HG03469 (cell line): ENCODE results near the gene HARS2.
"Not testable (repeated sequence)": the region's sequence is repeated elsewhere in the genome, so short reads cannot be mapped to it uniquely, and the experiment has no call there.

Source experiments
- ATAC-seq: cut with Tn5 transposase; IDR thresholded peaks from one replicate; pipeline ENCODE4 v1.9.1; 2021; ENCODE audit warnings: mild to moderate bottlenecking, moderate library complexity, moderate number of reproducible peaks; ENCODE audit not compliant: unreplicated experiment

Gene HARS2, protein sequence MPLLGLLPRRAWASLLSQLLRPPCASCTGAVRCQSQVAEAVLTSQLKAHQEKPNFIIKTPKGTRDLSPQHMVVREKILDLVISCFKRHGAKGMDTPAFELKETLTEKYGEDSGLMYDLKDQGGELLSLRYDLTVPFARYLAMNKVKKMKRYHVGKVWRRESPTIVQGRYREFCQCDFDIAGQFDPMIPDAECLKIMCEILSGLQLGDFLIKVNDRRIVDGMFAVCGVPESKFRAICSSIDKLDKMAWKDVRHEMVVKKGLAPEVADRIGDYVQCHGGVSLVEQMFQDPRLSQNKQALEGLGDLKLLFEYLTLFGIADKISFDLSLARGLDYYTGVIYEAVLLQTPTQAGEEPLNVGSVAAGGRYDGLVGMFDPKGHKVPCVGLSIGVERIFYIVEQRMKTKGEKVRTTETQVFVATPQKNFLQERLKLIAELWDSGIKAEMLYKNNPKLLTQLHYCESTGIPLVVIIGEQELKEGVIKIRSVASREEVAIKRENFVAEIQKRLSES

DNA sequence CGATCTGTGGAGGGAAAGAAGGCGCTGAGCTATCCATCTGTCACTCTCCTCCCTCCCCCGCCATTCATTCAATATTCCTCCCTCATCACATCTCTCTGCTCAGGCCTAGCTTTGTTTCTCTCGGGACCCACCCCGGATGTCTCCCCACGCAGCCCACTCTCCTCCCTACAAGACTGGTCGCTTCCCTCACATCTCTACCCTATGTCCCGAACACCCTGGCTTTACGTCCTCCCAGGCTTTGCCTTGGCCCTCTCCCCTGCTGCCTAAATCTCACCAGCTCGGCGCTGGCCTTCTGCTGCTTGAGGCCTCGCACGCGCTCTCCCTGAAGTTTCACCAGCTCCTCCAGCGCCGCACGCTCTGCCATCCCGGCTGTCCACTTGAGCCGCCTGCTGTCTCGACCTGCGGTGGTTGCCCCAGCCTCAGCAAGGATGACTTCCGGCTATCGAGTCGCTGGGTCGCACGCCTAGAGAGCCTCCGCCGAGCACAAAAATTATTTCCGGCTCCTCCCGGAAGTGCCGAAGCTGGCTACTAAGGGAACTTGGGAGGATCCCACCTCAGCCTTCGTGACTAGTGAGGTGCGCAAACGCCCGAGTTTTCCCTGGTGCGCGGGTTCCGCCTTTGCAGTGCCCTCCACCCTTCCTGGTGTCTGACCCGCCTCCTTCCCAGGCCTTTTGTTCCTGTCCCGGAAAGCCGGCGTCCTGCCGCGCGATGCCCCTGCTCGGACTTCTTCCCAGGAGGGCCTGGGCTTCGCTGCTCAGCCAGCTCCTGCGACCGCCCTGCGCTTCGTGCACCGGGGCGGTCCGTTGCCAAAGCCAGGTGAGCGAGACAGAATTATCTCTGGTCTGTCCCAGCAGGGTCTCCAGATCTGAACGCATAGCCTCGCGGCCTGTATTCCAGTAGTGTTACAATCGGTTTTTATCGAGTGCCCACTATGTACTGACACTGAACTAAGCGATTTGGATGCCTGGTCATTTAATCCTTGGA is at the start of gene HARS2, which contains the start of gene HARS1:
Gene HARS2, plus strand, starts transcription at position 515 of the 984 bp plus-strand sequence. Its CDS starts 194 bp downstream, at position 709.
Gene HARS1, minus strand, starts transcription at position 430 of the 984 bp plus-strand sequence. Its CDS starts 66 bp downstream, at position 364.
- ATAC-seq, result peak; percentile 90

DNA sequence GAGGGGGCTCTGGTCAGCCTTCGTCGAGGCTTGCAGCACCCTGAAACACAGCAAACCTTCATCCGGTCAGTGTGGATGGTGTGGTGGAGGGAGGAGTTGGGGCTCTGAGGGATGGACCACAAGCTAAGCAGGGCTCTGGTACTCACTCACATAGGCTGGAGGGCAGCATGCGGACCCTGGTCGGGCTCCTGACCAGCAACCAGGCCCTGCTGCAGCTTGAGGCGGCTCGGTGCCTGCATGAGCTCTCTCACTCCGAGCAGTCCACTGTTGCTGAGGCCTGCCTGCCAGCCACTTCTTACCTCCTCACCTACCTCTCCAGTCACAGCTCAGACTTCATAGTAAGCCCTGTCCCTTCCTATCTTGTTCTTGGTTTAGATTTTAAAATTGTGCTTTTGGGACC is 49.5 kb upstream of the HARS2 start:
- ATAC-seq, result no peak

DNA sequence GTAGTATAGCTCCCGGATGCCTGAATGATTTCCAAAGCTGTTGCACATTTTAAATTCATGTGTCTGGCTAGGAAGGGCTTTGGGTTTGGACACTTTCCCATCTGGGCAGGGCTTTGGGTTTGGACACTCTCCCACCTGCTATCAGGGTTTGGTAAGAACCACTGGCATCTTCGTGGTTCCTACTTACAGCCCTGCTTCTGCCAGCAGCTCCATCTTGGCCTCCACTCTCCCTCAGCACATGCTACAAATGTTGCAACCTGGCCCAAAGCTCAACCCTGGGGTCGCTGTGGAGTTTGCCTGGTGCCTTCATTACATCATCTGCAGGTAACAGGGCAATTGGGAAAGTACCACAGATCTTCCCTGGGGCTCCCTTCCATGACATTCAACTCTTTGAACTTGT is 48.5 kb upstream of the HARS2 start:
- ATAC-seq, result no peak

DNA sequence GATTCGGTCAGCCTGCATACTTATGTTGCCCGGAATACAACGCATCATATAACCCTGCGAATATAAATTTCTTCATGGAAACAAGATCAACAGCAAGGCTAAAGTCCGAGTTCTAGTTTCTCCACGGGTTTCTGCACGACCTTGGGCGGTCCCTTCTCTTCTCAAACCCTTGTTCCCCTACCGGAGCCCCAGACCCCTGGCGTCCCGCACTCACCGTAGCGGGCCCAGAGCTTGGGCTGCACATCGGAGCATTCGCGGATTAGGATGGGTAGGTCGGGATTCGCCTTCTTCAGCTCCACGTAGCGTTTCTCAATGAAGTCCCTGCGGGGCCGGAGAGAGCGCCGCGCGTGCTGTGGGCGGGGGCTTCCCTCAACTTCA is 44.2 kb upstream of the HARS2 start:
- ATAC-seq, result peak; percentile 9

DNA sequence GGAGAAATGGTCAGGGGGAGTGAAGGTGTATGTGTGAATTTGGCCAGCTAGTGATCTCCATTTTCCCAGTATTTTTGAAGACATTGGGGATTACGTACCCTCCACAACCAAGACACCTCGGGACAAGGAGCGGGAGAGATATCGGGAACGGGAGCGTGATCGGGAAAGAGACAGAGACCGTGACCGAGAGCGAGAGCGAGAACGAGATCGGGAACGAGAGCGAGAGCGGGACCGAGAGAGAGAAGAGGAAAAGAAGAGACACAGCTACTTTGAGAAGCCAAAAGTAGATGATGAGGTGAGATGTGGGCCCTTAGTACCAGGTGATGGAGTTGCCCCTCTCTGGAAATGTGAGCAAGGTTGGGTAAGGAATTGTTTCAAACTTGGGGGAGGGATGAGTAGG is 32.4 kb upstream of the HARS2 start:
- ATAC-seq, result no peak

DNA sequence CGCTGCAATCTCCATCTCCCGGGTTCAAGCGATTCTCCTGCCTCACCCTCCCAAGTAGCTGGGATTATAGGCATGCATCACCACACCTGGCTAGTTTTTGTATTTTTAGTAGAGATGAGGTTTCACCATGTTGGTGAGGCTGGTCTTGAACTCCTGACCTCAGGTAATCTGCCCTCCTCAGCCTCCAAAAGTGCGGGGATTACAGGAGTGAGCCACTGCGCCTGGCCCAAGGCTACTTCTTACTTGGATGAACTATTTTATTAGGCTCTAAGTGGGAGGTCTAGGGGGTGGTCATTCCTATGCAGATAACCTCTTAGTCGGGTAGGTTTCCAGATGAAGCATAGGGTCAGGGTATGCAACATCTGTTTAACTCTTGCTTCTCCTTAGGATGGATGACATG is 30.9 kb upstream of the HARS2 start:
- ATAC-seq, result not testable (repeated sequence)

DNA sequence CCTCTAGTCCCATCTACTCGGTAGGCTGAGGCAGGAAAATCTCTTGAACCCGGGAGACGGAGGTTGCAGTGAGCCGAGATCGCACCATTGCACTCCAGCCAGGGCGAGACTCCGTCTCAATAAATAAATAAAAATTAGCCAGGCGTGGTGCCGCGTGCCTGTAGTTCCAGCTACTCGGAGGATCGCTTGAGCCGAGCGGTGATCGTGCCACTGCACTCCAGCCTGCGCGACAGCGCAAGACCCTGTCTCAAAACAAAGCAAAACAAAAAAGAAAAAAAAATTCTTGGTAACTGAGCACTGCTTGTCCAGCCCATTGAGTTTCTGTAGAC is 27.3 kb upstream of the HARS2 start:
- ATAC-seq, result no peak

DNA sequence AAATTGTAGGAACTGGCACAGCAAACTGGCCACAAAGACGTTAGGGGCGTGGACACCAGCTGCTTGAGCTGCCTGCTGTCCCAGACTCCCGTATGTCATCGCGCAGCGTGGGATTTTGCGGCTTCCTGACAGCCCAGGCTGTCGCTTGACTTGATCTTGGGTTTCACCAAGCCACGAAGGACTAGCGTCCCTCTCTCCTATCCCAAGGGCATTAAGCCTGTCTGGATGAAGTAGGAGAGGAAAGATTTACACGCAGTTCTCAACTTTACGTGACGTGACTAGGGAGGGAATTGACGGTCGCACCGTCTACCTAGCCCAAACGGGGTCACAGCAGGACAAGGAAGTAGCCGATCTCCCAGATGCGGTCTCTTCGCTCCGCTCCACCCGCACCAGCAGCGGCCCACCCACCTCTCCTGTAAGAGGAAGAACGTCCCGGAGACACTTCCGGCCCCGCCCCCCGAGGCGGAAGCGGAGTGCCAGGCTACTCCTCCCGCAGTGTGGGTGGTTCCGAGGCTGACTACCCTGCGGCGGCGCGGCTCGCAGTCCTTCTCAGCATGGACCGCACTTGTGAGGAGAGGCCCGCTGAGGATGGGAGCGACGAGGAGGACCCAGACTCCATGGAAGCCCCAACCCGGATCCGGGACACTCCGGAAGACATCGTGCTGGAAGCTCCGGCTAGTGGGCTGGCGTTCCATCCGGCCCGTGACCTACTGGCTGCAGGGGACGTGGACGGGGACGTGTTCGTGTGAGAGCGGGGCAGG is 26.7 kb upstream of the HARS2 start, which contains the start of gene WDR55:
Gene WDR55, plus strand, starts transcription at position 546 of the 761 bp plus-strand sequence. Its CDS starts 9 bp downstream, at position 555.
- peak; percentile 97 for ATAC-seq

DNA sequence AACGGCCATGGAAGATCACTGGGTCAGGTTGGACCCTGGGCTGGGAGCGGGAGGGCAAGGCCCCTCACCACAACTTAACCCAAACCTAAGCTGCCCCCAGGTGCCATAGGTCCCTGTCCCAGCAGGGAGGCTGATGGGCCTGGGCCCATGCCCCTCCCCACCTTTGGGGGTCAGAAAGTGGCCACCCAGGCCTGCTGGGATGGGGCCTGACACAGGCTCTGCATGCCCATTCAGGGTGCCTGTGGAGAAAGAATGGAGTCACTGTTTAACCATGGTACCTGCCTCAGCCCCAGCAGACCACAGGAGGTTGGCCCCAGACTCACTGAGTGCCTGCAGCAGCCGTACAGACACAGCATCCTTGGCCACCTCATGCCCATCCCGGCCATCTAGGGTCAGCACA is 20.2 kb upstream of the HARS2 start:
- ATAC-seq, result not testable (repeated sequence)

DNA sequence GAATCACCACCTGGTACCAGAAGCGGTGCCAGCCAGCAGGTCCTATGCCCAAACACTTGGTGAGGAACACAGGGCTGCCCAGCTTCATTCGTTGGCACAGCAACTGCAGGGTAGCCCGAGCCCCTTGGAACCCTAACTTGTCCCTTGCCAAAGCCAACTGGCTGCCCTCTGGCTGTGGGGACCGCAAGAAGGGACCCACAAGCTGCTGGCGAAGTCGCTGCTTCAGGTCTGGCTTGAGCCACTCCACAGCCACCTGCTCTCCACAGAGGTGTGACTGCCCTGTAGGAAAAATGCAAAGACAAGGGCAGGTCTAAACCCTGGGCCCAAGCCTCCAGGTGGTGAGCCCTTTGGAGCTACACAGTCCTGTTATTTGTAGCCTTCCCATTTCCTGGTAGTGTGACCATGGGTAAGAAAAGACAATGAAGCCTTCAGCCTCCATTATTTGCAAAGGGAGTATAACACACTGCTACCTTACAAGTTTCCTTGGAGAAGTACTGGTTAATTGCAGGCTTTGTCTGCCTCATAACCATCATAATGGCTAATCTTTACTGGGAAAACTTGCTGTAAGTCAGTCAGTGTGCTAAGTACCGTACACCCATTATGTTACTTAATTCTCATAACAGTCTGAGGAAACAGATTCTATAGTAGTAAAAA is 19.7 kb upstream of the HARS2 start:
- no peak for ATAC-seq

DNA sequence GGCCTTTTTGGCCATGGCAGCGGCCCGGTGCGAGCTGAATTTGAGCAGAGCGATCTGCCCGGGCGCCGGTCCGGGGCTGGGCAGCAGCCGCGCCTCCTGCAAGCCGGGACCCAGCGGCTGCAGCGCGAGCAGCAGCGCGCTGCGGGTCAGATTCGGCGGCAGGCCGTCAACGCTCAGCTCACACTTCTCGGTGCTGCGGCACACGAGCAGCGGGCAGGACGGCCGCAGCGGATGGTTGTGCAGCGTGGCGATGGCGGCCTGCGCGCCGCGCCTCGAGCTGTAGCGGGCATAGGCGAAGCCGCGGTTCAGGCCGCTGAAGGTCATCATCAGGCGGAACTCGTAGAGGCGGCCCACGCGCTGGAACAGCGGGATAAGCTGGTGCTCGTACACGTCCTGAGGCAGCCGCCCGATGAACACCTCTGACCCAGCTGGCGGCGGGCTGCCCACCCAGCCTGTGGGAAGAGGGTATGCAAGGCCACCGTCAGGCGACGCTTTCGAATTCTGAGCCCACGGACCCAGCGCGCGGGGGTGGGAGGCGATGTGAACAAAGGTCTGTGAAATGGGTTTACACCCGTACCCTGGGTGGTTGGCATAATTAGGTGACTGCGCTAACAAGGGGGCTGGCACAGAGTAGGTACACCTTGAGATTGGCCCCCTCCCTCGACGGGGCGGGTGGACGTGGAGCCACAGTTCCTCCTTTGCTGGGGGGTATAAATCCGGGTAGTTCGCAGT is 18.6 kb upstream of the HARS2 start:
- no peak for ATAC-seq

DNA sequence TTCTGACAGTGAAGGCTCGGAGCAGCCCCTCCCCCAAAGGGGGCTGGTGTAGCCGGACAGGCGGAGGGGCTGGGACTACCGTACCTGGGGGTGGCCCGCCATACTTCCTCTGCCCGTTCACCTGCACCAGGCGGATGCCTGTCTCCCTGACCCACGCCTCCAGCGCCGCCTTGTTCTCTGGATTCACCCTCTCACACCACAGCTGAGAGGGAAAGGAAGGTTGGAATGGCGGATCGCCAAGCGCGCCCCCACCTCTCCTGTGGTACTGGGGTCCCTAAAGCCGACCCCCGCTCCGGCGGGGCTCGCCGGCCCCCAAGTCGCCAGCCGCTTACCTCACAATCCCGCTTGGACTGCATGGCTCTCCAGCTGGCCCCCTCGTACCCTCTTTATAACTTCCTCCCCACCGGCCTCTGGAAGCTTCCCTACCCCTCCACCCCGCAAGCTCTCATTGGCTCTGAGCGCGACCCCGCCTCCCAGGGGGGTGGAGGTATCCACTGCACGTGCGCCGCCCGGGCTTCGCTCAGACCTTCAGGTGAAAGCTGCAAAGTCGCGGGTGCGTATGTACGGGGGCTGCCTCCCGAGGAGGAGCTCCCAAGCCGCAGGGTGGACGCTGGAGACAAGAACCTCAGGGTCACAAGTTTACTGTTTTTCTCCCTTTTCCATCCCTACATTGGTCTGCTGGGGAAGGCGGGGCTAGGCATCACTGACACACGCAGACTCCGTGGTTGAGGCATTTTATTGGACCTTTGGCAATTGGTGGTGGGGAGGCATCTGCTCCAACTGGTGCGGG is 17.9 kb upstream of the HARS2 start, which contains the start of gene DND1:
Gene DND1, minus strand, starts transcription at position 390 of the 790 bp plus-strand sequence. Its CDS starts 34 bp downstream, at position 356.
- ATAC-seq, result no peak

DNA sequence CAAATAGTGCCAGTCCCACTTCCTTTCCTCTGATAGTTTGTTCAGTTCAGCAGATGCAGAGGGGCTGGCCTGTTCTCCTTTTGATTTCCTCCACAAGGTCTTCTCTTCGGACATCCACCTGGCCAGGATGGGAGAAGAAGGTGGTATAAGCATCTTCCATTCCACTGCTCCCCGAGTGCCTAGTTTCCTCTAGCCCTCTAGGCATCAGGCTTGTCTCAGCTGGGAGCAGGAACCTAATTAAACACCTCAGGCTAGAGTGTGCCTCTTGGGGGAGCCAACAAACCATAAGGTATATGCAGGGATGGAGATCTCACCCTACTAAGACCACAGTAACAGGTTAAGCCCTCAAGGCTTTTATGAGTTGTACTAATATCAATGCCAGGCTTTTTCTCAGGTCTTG is 17.0 kb upstream of the HARS2 start:
- ATAC-seq, result no peak

DNA sequence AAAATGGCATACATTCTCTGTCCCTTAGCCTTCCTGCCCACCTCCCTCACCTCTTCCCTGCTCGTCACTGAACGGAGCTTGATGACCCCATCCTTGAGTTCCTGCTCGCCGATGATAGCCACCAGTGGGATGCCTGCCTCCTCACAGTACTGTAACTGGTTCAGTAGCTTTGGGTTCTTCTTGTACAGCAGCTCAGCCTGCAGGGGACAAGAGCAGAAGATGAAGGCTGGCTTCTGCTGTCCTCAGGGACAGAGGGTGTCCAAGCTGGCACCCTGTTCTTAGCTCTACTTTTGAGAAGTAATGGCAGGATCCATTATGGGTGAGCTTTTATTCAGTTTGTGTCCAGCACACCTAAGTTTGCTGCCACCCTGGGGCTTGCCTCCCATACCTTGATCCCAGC is 16.6 kb upstream of the HARS2 start:
- no peak for ATAC-seq

DNA sequence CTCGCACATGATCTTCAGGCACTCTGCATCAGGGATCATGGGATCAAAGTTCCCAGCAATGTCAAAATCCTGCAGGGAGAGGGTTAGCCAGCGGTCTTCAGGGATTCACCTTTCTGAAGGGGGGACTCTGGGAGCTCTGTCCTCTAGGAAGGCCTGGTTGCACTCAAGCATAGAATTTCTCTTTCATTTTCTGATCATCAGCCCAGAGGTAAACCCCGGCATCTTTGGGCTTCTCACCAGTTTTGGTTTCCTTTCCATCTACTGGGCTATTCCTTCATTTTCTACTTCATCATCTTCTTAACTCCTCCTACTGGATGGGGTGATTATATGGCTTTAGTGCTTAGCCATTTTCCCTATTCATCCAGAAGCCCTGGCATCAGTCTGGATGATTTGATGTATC is 13.3 kb upstream of the HARS2 start:
- ATAC-seq, result no peak

DNA sequence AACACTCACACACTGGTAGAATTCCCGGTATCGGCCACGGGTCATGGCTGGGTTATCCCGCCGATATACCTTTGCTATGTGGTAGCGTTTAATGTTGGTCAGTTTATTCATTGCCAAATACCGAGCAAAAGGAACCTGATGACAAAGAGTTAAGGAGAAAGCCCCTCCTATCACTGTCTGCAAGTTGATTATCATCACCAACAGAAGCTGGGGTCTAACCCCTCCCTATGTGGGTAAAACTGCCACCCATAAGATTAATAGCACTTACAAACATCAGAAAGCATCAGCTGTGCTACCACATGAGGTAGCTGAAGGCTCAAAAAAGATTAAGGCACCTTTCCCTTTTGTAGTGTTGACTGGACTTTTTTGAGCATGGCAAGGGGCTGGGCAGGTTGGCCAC is 12.3 kb upstream of the HARS2 start:
- no peak for ATAC-seq

DNA sequence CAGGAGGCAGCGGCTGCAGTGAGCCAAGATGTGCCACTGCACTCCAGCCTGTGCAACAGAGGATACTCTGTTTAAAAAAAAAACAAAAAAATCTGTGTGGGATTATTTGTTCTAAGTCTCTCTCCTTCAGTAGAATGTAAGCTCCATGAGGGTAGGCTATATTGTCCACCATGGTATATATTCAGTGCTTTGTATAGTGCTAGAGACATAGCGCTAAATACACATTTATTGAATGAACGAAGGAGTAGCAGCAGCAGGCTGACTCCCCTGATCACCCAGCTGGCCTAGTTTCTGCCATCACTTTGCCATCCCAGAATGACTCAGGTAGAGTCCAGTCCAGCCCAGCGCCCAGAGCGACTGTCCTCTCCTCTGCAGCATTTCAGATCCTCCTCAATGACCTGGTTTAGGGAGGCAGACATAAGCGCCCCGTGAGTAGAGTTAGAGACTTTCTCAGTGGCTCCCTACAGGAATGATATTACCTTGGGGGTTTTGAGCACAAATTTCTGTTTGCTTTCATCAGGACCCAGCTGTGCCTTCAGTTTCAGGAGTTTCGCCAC is 801 bp upstream of the HARS2 start:
- ATAC-seq, result no peak

DNA sequence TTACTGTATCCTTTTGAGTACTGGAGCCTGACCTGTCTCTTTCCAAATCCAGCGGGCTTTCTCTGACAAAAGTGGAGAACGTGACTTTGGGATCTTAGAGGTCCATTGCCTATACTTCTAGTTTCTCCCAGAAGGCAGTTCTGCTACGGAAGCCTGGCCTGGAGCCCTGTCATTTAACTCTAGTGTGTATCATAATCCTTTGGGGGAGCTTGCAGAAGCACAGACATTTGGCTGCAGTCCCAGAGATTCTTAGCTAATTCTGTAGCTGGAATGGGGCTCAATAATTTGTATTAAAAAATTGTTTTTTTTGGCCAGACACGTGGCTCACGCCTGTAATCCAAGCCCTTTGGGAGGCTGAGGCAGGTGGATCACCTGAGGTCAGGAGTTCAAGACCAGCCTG is 3.0 kb downstream of the HARS2 start:
- no peak for ATAC-seq
